Measurements from ENCODE around the gene REC8.

The REC8 gene

DNA sequence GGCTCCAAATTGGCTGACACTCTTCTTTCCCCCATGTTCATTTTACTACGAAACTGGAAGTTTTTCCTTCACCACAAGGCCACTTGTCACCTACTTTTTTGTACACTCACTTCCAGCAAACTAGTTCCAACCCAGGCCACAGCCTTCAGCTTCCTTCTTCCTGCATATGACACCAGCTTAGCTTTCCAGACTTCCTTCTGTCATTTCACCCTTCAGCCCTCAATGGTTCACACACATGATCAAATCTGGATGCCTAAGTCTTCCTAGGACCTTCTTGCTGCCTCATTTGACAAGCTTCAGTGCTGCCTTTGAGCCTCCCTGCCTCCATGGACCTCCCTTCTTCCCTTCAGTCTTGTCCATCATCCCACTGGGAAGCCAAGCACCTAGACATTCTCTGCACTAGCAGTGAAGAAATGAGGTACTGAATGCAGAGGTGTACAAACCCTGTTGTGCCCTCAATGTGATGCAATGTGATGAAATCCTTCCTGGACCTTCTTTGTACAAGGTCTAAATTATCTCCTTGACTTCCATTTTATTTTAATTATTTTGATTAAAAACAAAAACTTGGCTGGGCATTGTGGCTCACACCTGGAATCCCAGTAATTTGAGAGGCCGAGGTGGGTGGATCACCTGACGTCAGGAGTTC is 4.3 kb upstream of the REC8 start:
- no peak for DNase-seq (ENCODE audit: low read depth)
- TF ChIP-seq, protein P1, sequence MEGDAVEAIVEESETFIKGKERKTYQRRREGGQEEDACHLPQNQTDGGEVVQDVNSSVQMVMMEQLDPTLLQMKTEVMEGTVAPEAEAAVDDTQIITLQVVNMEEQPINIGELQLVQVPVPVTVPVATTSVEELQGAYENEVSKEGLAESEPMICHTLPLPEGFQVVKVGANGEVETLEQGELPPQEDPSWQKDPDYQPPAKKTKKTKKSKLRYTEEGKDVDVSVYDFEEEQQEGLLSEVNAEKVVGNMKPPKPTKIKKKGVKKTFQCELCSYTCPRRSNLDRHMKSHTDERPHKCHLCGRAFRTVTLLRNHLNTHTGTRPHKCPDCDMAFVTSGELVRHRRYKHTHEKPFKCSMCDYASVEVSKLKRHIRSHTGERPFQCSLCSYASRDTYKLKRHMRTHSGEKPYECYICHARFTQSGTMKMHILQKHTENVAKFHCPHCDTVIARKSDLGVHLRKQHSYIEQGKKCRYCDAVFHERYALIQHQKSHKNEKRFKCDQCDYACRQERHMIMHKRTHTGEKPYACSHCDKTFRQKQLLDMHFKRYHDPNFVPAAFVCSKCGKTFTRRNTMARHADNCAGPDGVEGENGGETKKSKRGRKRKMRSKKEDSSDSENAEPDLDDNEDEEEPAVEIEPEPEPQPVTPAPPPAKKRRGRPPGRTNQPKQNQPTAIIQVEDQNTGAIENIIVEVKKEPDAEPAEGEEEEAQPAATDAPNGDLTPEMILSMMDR (IDR thresholded peaks at IDR 0.05; ENCODE audit: control insufficient read depth, insufficient read depth, low read depth, low read length, missing control alignments) = no peak
- no peak overlapping the region for H3K4me3 ChIP-seq (ENCODE audit: control insufficient read depth, low read depth, low read length)

DNA sequence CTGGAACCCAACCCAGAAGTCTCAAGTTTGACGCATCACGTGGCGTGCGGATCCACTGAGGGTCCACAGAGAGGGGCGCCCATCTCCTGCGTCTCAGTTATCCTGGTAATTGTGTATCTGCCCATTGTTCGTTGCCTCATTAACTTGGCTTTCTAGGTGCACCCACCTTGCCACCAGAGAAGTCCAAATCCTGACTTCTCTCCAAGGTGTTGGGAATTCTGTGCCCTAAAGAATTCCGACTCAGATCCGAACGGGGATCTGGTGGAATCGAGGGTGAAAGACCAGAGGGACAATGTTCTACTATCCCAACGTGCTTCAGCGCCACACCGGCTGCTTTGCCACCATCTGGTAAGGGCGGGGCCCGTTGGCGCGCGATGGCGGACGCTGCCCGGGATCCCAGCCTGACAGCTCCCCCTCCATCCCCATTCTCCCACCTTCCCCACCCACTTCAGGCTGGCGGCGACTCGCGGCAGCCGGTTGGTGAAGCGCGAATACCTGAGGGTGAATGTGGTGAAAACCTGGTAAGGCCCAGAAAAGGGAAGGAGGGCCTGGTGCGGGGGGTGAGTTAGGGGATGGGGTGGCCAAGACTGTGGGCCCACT is 481 bp downstream of the REC8 start:
- DNase-seq (ENCODE audit: low read depth) = no peak
- TF ChIP-seq, protein P1 (IDR thresholded peaks at IDR 0.05; ENCODE audit: control insufficient read depth, insufficient read depth, low read depth, low read length, missing control alignments) = no peak
- H3K4me3 ChIP-seq (ENCODE audit: control insufficient read depth, low read depth, low read length) = no peak overlapping the region

DNA sequence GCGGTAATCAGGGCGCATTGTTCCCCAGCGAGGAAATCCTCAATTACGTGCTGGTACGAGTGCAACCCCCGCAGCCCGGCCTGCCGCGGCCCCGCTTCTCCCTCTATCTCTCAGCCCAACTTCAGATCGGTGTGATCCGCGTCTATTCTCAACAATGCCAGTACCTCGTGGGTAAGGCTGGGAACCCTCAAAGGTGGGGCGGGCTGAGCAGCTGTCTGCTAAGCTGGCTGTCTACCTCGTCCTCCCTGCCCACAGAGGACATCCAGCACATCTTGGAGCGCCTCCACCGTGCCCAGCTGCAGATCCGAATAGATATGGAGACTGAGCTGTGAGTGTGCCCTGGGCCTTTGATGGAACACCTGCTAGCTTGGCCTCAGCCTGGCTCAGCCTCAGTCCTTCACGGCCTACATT is 996 bp downstream of the REC8 start:
- no peak overlapping the region for H3K4me3 ChIP-seq (ENCODE audit: control insufficient read depth, low read depth, low read length)
- TF ChIP-seq, protein P1 (IDR thresholded peaks at IDR 0.05; ENCODE audit: control insufficient read depth, insufficient read depth, low read depth, low read length, missing control alignments) = no peak
- no peak for DNase-seq (ENCODE audit: low read depth)

GRCh38 chr14:24176599-24176998 is 4.7 kb downstream of the REC8 start:
- TF ChIP-seq, protein P1 (IDR thresholded peaks at IDR 0.05; ENCODE audit: control insufficient read depth, insufficient read depth, low read depth, low read length, missing control alignments) = no peak
- DNase-seq (ENCODE audit: low read depth) = no peak
- no peak overlapping the region for H3K4me3 ChIP-seq (ENCODE audit: control insufficient read depth, low read depth, low read length)

DNA sequence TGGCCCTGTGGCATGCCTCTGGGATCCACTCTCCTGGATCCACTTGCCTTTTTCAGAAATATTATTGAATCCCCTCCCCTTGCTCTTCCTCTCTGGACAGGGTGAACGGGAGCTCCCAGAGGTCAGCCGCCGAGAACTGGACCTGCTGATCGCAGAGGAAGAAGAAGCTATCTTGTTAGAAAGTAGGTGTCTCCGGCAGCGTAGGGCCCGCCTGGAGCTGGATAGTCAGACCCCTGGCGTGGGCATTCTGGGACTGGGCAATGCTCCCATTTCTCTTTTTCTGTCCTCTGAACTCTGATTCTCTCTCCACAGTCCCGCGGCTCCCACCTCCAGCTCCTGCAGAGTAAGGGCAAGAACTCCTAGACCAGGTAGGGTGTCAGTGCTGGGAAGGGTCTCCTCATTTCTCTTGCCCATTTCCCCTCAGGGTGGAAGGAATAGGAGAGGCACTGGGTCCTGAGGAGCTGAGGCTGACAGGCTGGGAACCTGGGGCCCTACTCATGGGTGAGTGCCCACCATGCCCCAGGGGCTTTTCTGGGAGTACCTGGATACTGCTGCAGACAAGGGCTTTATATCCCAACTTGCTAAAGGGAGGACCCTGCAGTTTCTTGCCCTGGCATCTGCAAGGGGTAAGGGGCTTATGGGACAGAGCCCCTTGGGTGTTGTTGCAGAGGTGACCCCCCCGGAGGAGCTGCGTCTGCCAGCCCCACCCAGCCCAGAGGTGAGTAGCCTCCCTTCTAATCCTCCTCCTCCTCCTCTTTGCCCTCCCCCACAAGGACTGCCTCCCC is 5.4 kb downstream of the REC8 start:
- TF ChIP-seq, protein P1 (IDR thresholded peaks at IDR 0.05; ENCODE audit: control insufficient read depth, insufficient read depth, low read depth, low read length, missing control alignments) = no peak
- no peak overlapping the region for H3K4me3 ChIP-seq (ENCODE audit: control insufficient read depth, low read depth, low read length)
- DNase-seq (ENCODE audit: low read depth) = no peak

DNA sequence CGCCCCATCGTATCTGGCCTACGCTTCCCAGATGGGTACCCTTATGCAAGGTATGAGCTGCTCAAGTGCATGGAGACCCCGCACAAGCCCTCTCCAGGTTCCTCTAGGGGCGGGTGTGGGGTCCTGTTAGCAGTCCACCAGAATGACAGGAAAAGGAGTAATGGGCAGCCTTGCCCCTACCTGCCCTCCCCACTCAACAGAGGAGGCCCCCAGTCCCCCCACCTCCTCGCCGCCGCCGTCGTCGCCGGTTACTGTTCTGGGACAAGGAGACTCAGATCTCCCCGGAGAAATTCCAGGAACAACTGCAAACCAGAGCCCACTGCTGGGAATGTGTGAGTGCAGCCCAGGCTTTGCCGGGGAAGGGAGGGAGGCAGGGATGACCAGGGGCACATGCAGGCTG is 6.0 kb downstream of the REC8 start:
- TF ChIP-seq, protein P1 (IDR thresholded peaks at IDR 0.05; ENCODE audit: control insufficient read depth, insufficient read depth, low read depth, low read length, missing control alignments) = no peak
- no peak for DNase-seq (ENCODE audit: low read depth)
- no peak overlapping the region for H3K4me3 ChIP-seq (ENCODE audit: control insufficient read depth, low read depth, low read length)

Measured in AG09309 (cell line).